ENCODE data around the gene SLAIN2.
"Not testable (repeated sequence)": the region's sequence is repeated elsewhere in the genome, so short reads cannot be mapped to it uniquely, and the experiment has no call there.

The SLAIN2 gene

DNA sequence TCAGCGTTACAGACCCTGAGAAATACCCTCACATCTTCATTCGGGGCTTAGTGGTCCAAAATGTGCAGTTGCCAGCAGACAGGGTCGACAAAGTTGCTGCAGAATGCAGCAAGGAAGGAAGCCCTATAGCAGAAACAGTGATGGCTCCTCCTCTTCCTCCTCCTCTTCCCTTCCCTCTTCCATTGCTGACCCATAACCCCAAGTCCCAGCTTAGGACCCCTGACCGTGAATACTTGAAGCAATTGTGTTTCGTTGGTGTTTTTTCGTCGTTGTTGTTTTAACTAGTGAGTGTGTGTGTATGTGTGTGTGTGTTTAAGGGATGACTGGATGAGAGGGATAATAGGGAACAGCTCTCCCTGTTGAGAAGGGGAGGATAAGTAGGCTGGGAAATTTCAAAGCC lies 69.5 kb downstream of the SLAIN2 start:
- no peaks in the 10 kb centered on the region for H3K9me3 ChIP-seq (ENCODE audit: control insufficient read depth, insufficient read depth, low read length)
- no peaks in the 10 kb centered on the region for H3K4me1 ChIP-seq (ENCODE audit: insufficient read depth, low read length)
- no peaks in the 10 kb centered on the region for H3K36me3 ChIP-seq (ENCODE audit: insufficient read depth, low read length)
- no peak overlapping the region for H3K9ac ChIP-seq (ENCODE audit: low read depth, low read length)

DNA sequence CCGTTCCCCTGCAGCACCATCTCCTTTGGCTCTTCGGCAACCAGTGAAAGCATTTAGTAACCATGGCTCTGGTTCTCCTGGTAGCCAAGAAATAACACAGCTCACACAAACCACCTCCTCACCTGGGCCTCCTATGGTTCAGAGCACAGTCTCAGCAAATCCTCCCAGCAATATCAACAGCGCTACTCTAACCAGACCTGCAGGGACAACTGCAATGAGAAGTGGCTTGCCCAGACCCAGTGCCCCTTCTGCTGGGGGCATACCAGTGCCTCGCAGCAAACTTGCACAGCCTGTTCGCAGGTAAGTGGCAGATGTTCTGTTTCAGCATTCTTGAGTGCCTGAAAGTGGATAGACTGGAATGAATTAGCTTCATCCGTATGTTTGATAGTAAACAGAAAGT lies 78.8 kb downstream of the SLAIN2 start:
- Histone ChIP-seq H3K36me3 (ENCODE audit: insufficient read depth, low read length) (no peaks in the 10 kb centered on the region; the same call in 1 of the 2 replicates), H3K4me1 (ENCODE audit: insufficient read depth, low read length) (no peaks in the 10 kb centered on the region), H3K9ac (ENCODE audit: low read depth, low read length) (no peak overlapping the region), H3K9me3 (ENCODE audit: control insufficient read depth, insufficient read depth, low read length) (no peaks in the 10 kb centered on the region)

DNA sequence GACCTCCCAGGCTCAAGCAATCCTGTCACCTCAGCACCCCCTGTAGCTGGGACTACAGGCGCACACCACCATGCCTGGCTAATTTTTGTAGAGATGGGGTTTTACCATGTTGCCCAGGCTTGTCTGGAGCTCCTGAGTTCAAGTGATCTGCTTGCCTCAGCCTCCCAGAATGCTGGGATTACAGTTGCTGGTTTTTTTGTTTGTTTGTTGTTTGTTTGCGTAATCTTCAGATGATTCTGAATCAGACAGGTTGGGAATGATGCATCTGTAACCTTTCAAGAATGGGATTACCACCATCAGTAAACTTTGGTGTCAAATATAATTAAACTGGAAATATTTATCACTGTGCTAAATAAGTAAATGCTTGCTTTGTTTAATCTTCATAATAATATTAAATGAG lies 79.8 kb downstream of the SLAIN2 start:
- no peaks in the 10 kb centered on the region; the same call in 1 of the 2 replicates for H3K36me3 ChIP-seq (ENCODE audit: insufficient read depth, low read length)
- H3K4me1 ChIP-seq (ENCODE audit: insufficient read depth, low read length), result no peaks in the 10 kb centered on the region
- no peaks in the 10 kb centered on the region for H3K9me3 ChIP-seq (ENCODE audit: control insufficient read depth, insufficient read depth, low read length)
- no peak overlapping the region for H3K9ac ChIP-seq (ENCODE audit: low read depth, low read length)

DNA sequence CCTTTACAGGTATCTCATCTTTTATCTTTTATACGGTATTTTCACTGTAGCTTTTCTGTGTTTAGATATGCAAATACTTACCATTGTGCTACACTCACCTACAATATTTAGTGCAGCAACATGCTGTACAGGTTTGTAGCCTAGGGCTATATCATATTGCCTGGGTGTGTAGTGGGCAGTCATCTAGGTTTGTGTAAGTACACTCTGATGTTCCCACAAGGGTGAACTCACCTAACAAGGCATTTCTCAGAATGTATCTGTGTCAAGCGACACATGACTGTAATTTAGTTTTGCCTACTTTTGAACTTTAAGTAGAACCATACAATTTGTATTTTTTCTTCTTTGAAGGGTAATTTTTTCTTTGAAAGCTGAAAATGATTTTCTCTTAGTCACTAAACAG lies 87.6 kb downstream of the SLAIN2 start:
- Histone ChIP-seq H3K9ac (ENCODE audit: low read depth, low read length) (no peak overlapping the region), H3K36me3 (ENCODE audit: insufficient read depth, low read length) (no peaks in the 10 kb centered on the region), H3K9me3 (ENCODE audit: control insufficient read depth, insufficient read depth, low read length) (no peaks in the 10 kb centered on the region), H3K4me1 (ENCODE audit: insufficient read depth, low read length) (peaks cover 18% of the 10 kb centered on the region; the same call in 1 of the 2 replicates)

DNA sequence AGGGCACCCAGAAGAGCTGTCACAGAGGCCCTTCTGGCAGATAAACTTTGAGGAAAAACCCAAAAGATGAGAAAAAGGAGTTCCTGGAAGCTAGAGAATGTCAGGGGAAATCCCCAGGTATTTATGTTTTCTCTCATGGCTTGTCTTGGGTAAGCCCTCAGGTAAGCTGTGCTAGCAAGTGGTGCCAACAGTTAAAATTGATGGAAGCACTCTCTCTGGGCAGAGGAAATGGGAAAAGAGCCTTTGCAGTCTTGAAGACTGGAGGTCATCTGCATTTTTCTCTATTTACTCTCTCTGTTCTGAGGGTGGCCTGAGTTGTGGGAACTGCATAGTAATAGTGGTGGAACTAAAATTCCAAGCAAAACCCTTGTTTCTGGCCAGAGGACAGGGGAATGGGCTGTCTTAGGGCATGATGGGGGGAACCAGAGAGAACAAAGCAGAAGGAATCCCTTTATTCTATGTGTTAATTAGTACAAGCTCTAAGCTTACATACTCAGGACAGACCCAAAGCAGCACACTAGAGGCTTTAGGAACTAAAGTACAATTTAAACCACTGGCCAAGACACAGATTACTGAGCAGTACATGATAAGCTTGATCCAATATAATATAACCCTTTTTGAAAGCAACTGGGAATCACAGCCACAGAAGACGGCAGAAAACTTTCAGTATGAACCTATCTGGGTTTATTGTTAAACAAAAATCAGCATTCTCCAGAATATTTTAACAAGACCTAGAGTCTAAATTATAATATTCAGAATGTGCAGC lies 88.6 kb downstream of the SLAIN2 start:
- peaks cover 18% of the 10 kb centered on the region; the same call in 1 of the 2 replicates for H3K4me1 ChIP-seq (ENCODE audit: insufficient read depth, low read length)
- no peak overlapping the region for H3K9ac ChIP-seq (ENCODE audit: low read depth, low read length)
- H3K36me3 ChIP-seq (ENCODE audit: insufficient read depth, low read length), result no peaks in the 10 kb centered on the region
- no peaks in the 10 kb centered on the region for H3K9me3 ChIP-seq (ENCODE audit: control insufficient read depth, insufficient read depth, low read length)

DNA sequence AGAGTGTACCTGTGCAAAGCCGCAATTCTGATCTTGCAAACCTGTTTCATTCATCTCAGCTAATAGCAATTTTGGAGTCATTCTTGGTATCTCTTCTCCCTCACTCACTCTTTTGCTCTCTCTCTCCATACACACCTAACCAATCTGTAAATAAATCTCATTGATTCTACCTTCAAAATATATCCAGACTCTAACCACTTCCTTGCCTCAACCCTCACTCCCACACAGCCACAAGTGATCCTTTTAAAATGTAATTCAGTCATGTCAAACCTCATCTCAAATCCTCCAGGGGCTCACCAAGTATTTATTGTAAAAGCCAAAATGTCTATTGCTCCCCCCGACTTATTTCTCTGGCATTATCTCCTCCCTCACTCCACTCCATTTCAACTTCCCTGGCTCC lies 90.1 kb downstream of the SLAIN2 start:
- Histone ChIP-seq H3K4me1 (ENCODE audit: insufficient read depth, low read length) (peaks cover 18% of the 10 kb centered on the region; the same call in 1 of the 2 replicates), H3K9ac (ENCODE audit: low read depth, low read length) (no peak overlapping the region), H3K9me3 (ENCODE audit: control insufficient read depth, insufficient read depth, low read length) (no peaks in the 10 kb centered on the region), H3K36me3 (ENCODE audit: insufficient read depth, low read length) (no peaks in the 10 kb centered on the region)

DNA sequence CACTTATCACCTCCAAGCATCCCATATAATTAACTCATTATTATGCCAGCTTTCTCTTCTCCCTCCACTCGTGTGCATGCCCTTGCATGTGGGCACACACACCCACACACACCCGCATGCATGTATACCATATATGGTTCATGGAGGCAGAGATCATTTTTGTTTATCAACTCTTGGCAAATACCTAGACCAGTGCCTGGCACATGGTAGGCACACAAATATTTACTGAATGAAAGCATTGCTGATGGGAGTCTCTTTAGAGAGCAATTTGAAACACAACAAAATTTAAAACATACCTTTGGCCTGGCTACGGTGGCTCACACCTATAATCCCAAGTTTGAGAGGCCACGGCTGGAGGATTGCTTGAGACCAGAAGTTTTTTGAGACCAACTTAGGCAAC lies 90.7 kb downstream of the SLAIN2 start:
- Histone ChIP-seq H3K36me3 (ENCODE audit: insufficient read depth, low read length) (no peaks in the 10 kb centered on the region), H3K4me1 (ENCODE audit: insufficient read depth, low read length) (peaks cover 18% of the 10 kb centered on the region; the same call in 1 of the 2 replicates), H3K9me3 (ENCODE audit: control insufficient read depth, insufficient read depth, low read length) (no peaks in the 10 kb centered on the region), H3K9ac (ENCODE audit: low read depth, low read length) (no peak overlapping the region)

DNA sequence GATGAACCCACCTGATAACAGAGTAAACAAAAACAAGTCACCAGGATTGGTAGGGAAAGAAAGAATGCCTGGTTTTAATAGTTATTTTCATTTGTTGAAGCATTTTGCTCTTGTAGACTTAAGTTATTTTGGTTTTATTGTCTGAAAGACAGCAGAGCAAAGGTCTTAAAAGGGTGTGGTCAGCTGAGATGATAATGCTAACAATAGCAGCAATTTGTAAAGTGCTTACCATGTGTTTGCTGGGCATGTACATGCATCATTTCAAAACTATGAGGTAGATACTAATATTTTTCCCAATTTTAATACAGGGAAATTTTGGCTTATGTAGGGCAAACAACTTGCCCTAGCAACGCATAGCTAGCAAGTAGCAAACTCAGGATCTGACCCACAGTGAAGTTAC lies 95.0 kb downstream of the SLAIN2 start:
- H3K9me3 ChIP-seq (ENCODE audit: control insufficient read depth, insufficient read depth, low read length), result no peaks in the 10 kb centered on the region
- no peak overlapping the region for H3K9ac ChIP-seq (ENCODE audit: low read depth, low read length)
- H3K36me3 ChIP-seq (ENCODE audit: insufficient read depth, low read length), result no peaks in the 10 kb centered on the region
- H3K4me1 ChIP-seq (ENCODE audit: insufficient read depth, low read length), result peaks cover under 1% of the 10 kb centered on the region; the same call in 1 of the 2 replicates

DNA sequence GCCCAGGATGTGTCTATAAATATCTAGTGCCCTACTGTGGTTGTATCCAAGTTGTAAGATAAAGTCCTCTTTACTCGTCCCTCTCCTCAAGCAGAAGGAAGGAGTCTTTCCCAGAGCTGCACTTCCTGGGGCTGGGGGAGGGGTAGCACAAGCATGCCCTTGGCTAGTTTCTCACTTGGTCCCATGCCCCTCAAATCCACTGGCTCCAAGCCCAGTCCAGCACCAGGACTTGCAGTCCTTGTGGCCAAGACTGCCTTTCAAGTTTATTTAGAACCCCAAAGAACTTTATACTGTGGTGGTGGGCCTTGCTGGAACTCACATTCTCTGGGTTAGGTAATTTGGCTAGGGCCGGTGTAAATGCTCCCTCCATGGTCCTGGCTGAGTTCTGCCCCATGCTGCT lies 98.7 kb downstream of the SLAIN2 start:
- Histone ChIP-seq H3K36me3 (ENCODE audit: insufficient read depth, low read length) (no peaks in the 10 kb centered on the region), H3K9ac (ENCODE audit: low read depth, low read length) (no peak overlapping the region), H3K9me3 (ENCODE audit: control insufficient read depth, insufficient read depth, low read length) (no peaks in the 10 kb centered on the region), H3K4me1 (ENCODE audit: insufficient read depth, low read length) (no peaks in the 10 kb centered on the region; the same call in 1 of the 2 replicates)

DNA sequence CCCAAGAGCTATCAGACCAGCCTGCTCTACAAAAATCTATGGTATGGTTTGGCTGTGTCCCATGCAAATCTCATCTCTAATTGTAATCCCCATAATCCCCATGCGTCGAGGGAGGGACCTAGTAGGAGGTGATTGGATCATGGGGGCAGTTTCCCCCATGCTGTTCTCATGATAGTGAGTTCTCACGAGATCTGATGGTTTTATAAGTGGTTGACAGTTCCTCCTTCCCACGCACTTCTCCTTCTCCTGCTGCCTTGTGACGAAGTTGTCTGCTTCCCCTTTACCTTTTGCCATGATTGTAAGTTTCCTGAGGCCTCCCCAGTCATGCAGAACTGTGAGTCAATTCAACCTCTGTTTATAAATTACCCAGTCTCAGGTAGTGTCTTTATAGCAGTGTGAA lies 99.6 kb downstream of the SLAIN2 start:
- H3K9ac ChIP-seq (ENCODE audit: low read depth, low read length); H3K36me3 ChIP-seq (ENCODE audit: insufficient read depth, low read length); H3K9me3 ChIP-seq (ENCODE audit: control insufficient read depth, insufficient read depth, low read length); H3K4me1 ChIP-seq (ENCODE audit: insufficient read depth, low read length): not testable (repeated sequence)

DNA sequence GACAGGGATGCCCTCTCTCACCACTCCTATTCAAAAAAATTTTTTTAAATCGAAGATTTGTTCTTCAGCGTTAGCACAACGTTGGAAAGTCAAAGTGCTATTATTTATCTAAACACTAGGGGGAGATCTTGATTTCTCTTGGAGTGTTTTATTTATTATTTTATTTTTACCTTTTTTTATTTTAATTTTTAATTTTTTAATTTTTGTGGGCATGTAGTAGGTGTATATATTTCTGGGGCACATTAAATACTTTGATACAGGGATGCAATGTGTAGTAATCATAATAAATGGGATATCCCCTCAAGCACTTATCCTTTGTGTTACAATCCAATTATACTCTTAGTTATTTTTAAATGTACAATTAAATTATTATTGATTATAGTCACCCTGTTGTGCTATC lies 104.4 kb downstream of the SLAIN2 start:
- no peak overlapping the region for H3K9ac ChIP-seq (ENCODE audit: low read depth, low read length)
- no peaks in the 10 kb centered on the region for H3K4me1 ChIP-seq (ENCODE audit: insufficient read depth, low read length)
- no peaks in the 10 kb centered on the region for H3K36me3 ChIP-seq (ENCODE audit: insufficient read depth, low read length)
- H3K9me3 ChIP-seq (ENCODE audit: control insufficient read depth, insufficient read depth, low read length), result no peaks in the 10 kb centered on the region

DNA sequence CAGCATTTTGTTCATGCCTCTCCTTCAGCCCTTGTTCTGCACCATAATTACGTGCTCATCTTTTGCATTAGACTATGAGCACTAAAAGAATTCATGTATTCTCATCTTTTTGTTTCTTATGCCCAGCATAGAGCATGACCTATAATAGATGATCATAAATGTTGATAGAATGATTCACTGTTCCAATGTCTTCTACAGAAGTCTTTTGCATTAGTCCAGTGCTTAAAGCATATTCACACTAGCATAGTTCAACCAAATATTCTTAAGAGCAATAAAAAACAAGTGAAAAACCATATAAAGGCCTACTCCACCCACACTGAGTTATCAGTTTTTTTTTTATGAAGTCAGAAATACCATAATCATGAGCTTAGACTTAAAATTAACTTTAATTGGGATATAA lies 105.3 kb downstream of the SLAIN2 start:
- no peaks in the 10 kb centered on the region for H3K36me3 ChIP-seq (ENCODE audit: insufficient read depth, low read length)

DNA sequence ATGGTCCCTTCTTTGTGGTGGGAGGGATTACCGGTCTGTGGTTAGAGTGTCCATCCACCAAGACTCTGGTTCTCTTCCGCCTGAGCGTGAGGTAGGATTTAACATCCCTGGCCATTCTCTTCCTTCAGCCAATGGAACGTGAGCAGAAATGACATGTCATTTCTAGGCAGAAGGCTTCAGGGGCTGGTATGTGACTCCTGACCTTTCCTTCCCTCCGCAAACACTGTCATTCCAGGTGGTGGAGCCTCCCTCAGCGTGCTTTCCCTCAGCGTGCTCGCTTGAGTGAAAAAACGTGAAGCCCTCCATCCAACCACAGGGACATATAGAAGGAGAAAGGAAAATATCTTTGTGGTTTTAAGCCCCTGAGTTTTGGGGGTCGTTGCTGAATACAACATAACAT lies 107.8 kb downstream of the SLAIN2 start:
- Histone ChIP-seq H3K36me3 (ENCODE audit: insufficient read depth, low read length) (no peaks in the 10 kb centered on the region), H3K4me1 (ENCODE audit: insufficient read depth, low read length) (no peaks in the 10 kb centered on the region), H3K9me3 (ENCODE audit: control insufficient read depth, insufficient read depth, low read length) (no peaks in the 10 kb centered on the region), H3K9ac (ENCODE audit: low read depth, low read length) (no peak overlapping the region)

More for the DNA sequence above, 105.3 kb downstream of the SLAIN2 start:
- Histone ChIP-seq H3K9ac (ENCODE audit: low read depth, low read length) (no peak overlapping the region), H3K4me1 (ENCODE audit: insufficient read depth, low read length) (no peaks in the 10 kb centered on the region), H3K9me3 (ENCODE audit: control insufficient read depth, insufficient read depth, low read length) (no peaks in the 10 kb centered on the region)

DNA sequence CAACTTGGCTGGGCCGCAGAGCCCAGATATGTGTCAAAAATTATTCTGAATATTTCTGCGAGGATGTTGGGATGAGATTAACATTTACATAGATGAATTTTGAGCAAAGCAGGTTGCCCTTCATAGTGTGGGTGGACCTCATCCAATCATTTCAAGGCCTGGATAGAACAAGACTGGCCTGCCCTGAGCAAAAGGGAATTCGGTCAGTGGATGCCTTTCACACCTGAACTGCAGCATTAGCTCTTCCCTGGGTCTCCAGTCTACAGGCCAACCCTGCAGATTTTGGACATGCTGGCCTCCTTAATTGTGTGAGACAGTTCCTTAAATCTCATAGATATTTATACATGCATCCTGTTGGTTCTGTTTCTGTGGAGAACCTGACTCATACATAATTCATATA lies 109.4 kb downstream of the SLAIN2 start:
- Histone ChIP-seq H3K9ac (ENCODE audit: low read depth, low read length) (no peak overlapping the region), H3K9me3 (ENCODE audit: control insufficient read depth, insufficient read depth, low read length) (no peaks in the 10 kb centered on the region), H3K4me1 (ENCODE audit: insufficient read depth, low read length) (no peaks in the 10 kb centered on the region), H3K36me3 (ENCODE audit: insufficient read depth, low read length) (no peaks in the 10 kb centered on the region)

DNA sequence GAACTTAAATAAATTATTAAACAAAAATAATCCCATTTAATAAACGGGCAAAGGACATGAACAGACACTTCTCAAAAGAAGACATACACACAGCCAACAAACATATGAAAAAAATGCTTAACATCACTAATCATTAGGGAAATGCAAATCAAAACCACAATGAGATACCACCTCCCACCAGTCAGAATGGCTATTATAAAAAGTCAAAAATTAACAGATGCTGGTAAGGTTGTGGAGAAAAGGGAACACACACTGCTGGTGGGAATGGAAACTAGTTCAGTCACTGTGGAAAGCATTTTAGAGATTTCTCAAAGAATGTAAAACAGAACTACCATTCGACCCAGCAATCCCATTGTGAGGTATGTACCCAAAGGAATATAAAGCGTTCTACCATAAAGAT lies 110.3 kb downstream of the SLAIN2 start:
- H3K9me3 ChIP-seq (ENCODE audit: control insufficient read depth, insufficient read depth, low read length); H3K4me1 ChIP-seq (ENCODE audit: insufficient read depth, low read length); H3K9ac ChIP-seq (ENCODE audit: low read depth, low read length); H3K36me3 ChIP-seq (ENCODE audit: insufficient read depth, low read length): not testable (repeated sequence)
